Mammary epithelial cell (primary cell): ENCODE measurements around the gene PIGO.

Source experiments
- CTCF ChIP-seq, 2 donors: IDR thresholded peaks in 1 of 2; conservative IDR thresholded peaks in 1 of 2; 2 replicates each; pipeline ENCODE4 v1.5.1; 2011 to 2012; ENCODE audit warnings: inconsistent platforms in 2 of 2, low read length in 2 of 2, mild to moderate bottlenecking in 2 of 2, control low read depth in 1 of 2, low read depth in 1 of 2; ENCODE audit not compliant: insufficient read depth in 1 of 2; ENCODE audit errors: extremely low read depth in 1 of 2
- EZH2 ChIP-seq: IDR thresholded peaks from 2 replicates; pipeline ENCODE4 v1.6.1; 2012; ENCODE audit warnings: low read length, inconsistent platforms, borderline replicate concordance

GRCh38 chr9:35112257-35113020 lies 16.0 kb upstream of the PIGO start:
- TF ChIP-seq CTCF (conservative IDR thresholded peaks at IDR 0.05 in 1 of 2, IDR thresholded peaks at IDR 0.05 in 1 of 2; ENCODE audit: extremely low read depth in 1 of 2, insufficient read depth in 1 of 2, low read depth in 1 of 2, low read length in 2 of 2) (no peak), EZH2 (no peak)
